Activated CD8-positive, alpha-beta memory T cell treated with anti-CD3 and anti-CD28 coated beads for 36 hours (primary cell): Measurements from ENCODE around the gene DST. TPM values are rescaled to one million over a fixed set of nuclear protein-coding genes. Genes with fewer than 3 reads are reported as not detected.

Source experiments
- CTCF ChIA-PET: fragments of 350-600 bp; sonication (Branson Sonifier 250); formaldehyde crosslinking; loops from one replicate; lab custom pipeline; 2021; ENCODE audit warnings: antibody characterized with exemption; lab: Charles Lee
- POLR2A ChIA-PET: fragments of 350-600 bp; sonication (Branson Sonifier 250); formaldehyde crosslinking; loops from one replicate; lab custom pipeline; 2021; ENCODE audit warnings: antibody characterized with exemption; lab: Charles Lee
- total RNA-seq, 2 experiments: library from RNA; stranded (reverse); gene quantifications; one replicate each; pipeline ENCODE4 v1.2.3, GENCODE V29; 2021

Gene DST
- total RNA-seq, 2 experiments from 2014 or later = 1.7 TPM

DNA sequence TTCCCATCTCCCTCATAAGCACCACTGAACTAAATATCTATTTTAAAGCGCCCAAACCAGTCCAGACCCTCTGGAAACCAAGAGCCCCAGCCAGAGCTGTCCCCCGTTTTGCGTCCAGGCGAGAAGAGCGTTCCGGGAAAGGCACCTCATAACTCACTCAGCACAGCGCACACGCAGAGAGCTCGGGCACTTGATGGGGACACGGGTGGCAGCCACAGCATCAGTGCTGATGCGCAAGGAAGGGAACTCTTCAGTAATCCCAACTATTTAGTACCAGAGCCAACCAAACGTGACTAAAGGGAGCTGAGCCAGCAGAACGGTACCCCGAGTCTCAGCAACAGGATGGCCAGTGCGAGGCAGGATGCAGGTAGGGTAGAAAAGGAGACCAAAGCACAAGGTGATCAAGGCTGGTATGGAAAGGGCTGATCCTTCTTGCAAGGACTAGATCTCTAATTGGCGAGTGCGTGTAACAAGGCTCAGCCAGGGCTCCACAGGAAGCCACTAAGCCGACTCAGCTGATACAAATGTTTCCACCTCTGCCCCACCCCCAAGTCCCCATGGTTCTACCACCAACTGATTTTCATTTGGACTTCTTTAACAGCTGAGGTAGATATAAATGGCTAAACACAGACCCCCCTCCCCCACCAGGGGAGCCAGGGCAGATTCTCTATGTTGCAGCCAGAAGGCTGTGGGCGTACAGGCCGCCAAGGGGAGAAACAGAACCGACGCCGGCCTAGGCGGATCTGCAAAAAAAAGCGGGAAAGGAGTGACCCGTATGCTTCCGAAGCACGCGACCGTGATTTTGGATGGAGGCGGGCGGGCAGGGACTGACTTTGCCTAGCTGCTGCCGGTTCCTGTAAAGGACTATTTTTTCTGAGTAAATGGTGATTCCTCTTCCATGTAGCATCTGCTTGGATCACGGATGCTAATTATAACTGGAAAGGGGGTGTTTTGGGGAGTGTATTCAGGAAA, 211.8 kb downstream of the DST start:
- POLR2A ChIA-PET = no interaction called here
- CTCF ChIA-PET = no interaction called here

DNA sequence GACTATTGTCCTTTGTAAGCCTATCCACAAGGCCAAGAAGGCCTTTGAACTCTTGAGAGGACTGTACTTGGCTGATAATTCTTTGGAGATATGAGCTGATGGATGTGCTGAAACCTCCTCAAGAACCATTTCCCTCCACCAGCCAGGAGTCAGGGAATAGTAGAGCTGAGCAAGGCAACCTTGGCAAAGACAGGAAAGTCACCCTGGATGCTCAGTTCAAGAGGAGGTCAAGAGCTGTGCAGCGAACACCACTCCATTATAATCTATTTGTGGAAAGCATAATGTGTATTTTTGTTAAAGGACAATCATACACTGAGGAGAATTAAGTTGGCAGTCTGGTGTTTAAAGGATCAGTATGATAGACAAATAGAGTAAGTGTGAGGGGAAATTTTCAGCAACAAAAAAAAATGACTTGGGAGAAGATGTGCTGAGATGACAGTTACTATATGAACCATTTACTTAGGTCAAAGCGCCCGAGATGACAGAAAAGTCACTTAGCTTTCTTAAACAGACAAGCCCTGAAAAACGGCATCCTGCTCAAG, 218.1 kb downstream of the DST start:
- POLR2A ChIA-PET = no interaction called here
- CTCF ChIA-PET = no interaction called here

- POLR2A ChIA-PET = no interaction called here
- CTCF ChIA-PET = no interaction called here
Measured at GRCh38 chr6:56424064-56424463, 218.6 kb downstream of the DST start.

- POLR2A ChIA-PET = no interaction called here
Measured at GRCh38 chr6:56420296-56420695, 222.4 kb downstream of the DST start.

GRCh38 chr6:56419191-56419590, 223.5 kb downstream of the DST start:
- CTCF ChIA-PET = no interaction called here
- POLR2A ChIA-PET = no interaction called here

More at GRCh38 chr6:56420296-56420695, 222.4 kb downstream of the DST start:
- CTCF ChIA-PET = no interaction called here

GRCh38 chr6:56417823-56418222, 224.9 kb downstream of the DST start:
- POLR2A ChIA-PET = no interaction called here
- CTCF ChIA-PET = no interaction called here

GRCh38 chr6:56416247-56416646, 226.4 kb downstream of the DST start:
- ChIA-PET POLR2A (no interaction called here), CTCF (no interaction called here)

GRCh38 chr6:56408976-56409375, 233.7 kb downstream of the DST start:
- ChIA-PET CTCF (no interaction called here), POLR2A (no interaction called here)
